ENCODE data around the gene ASIC2.

The ASIC2 gene

DNA sequence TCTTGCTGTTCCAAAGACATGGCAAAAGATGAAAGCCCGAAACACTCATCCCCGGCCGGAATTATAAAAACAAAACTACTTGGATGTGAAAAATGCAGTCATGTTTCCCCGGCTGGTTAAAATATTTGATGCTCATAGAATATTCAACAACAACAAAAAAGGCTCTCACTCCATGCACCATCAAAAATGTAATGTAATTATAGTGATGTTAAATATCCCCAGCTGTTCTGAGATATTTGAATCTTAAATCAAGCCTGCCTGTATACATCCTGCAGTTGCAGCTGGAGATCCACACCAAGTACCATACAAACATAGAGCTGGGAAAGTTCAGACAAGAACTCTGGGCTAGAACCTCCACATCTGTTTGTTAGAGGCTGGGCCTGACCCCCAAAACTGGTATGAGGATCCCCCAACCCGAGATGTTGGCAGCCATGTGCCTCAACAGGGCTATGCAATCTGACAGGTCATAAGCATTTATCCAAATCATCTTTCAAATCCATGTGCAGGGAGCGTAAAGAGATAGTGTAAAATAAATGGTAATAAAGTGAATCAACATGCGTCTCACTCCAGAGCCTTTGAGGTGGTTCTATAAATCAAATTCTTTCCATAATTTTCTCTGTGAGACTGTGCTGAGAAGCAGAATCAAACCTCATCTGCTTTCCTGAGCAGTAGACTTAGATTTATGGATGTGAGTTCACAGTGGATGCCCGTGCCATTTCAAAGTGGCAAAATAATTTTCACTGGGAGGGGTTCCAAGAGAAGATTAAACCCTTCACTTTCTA is 12.7 kb downstream of the ASIC2 start:
- Mint-ChIP-seq H3K27ac (no peak overlapping the region), H3K4me1 (ENCODE audit: low read depth in 2 of 2) (no peaks in the 10 kb centered on the region), H3K36me3 (ENCODE audit: insufficient read depth) (no peaks in the 10 kb centered on the region), H3K4me3 (no peak overlapping the region), H3K27me3 (peaks cover 42 to 56% of the 10 kb centered on the region in 2 donors), H3K9me3 (no peaks in the 10 kb centered on the region)
- DNase-seq (no peak), ATAC-seq (replicated peaks) (no peak)

GRCh38 chr17:33277436-33278100 is 15.5 kb downstream of the ASIC2 start:
- ATAC-seq (replicated peaks) = no peak
- no peaks in the 10 kb centered on the region for H3K9me3 Mint-ChIP-seq
- no peaks in the 10 kb centered on the region for H3K4me1 Mint-ChIP-seq (ENCODE audit: low read depth in 2 of 2)
- no peak for DNase-seq
- H3K27me3 Mint-ChIP-seq = peaks cover 40 to 55% of the 10 kb centered on the region in 2 donors
- H3K4me3 Mint-ChIP-seq = no peak overlapping the region
- no peaks in the 10 kb centered on the region for H3K36me3 Mint-ChIP-seq (ENCODE audit: insufficient read depth)
- no peak overlapping the region for H3K27ac Mint-ChIP-seq

DNA sequence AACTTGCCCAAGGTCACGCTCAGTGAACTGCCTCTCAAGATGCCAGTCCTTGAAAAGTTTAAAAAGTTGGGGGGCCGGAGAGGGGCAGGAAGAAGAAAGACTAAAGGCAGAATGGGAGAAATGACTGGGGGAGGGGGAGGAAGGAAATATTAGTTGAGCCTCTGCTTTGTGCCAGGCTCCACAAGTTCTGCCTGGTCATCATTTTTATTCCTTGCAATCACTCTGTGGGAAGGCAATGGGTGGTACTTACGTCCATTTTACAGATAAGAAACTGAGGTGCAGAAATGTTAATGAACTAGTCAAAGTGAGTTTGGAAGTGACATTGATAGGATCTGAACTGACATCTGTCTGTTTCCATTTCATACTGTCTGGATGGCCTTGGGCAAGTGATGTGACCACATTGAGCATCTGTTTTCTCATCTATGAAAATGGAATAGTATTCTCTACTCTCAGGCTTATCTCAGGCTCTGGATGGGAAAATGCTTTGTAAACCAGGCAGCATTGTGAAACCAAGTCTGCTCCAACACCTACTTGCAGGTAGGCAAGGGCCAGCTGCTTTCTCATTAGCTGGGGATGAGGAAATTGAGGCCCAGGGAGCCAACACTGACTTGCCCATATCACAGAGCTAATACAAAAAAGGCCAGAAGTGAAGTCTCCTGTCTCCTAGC is 19.2 kb downstream of the ASIC2 start:
- DNase-seq (no peak), ATAC-seq (replicated peaks) (no peak)
- Mint-ChIP-seq H3K27ac (no peak overlapping the region), H3K4me3 (no peak overlapping the region), H3K27me3 (peaks cover 16 to 33% of the 10 kb centered on the region in 2 donors), H3K9me3 (no peaks in the 10 kb centered on the region), H3K4me1 (ENCODE audit: low read depth in 2 of 2) (no peaks in the 10 kb centered on the region), H3K36me3 (ENCODE audit: insufficient read depth) (no peaks in the 10 kb centered on the region)

- no peaks in the 10 kb centered on the region for H3K9me3 Mint-ChIP-seq
- ATAC-seq (replicated peaks) = no peak
- peaks cover 10 to 27% of the 10 kb centered on the region in 2 donors for H3K27me3 Mint-ChIP-seq
- H3K4me1 Mint-ChIP-seq (ENCODE audit: low read depth in 2 of 2) = no peaks in the 10 kb centered on the region
- H3K27ac Mint-ChIP-seq = no peak overlapping the region
- no peak overlapping the region for H3K4me3 Mint-ChIP-seq
- no peaks in the 10 kb centered on the region for H3K36me3 Mint-ChIP-seq (ENCODE audit: insufficient read depth)
- no peak for DNase-seq
These were observed 19.8 kb downstream of the ASIC2 start for GRCh38 chr17:33273271-33273670.

GRCh38 chr17:33272438-33272837 is 20.7 kb downstream of the ASIC2 start:
- no peak overlapping the region for H3K27ac Mint-ChIP-seq
- DNase-seq (no peak), ATAC-seq (replicated peaks) (no peak)
- H3K9me3 Mint-ChIP-seq = no peaks in the 10 kb centered on the region
- H3K4me1 Mint-ChIP-seq (ENCODE audit: low read depth in 2 of 2) = no peaks in the 10 kb centered on the region
- H3K4me3 Mint-ChIP-seq = no peak overlapping the region
- H3K27me3 Mint-ChIP-seq = peaks cover 10 to 23% of the 10 kb centered on the region in 2 donors
- no peaks in the 10 kb centered on the region for H3K36me3 Mint-ChIP-seq (ENCODE audit: insufficient read depth)

DNA sequence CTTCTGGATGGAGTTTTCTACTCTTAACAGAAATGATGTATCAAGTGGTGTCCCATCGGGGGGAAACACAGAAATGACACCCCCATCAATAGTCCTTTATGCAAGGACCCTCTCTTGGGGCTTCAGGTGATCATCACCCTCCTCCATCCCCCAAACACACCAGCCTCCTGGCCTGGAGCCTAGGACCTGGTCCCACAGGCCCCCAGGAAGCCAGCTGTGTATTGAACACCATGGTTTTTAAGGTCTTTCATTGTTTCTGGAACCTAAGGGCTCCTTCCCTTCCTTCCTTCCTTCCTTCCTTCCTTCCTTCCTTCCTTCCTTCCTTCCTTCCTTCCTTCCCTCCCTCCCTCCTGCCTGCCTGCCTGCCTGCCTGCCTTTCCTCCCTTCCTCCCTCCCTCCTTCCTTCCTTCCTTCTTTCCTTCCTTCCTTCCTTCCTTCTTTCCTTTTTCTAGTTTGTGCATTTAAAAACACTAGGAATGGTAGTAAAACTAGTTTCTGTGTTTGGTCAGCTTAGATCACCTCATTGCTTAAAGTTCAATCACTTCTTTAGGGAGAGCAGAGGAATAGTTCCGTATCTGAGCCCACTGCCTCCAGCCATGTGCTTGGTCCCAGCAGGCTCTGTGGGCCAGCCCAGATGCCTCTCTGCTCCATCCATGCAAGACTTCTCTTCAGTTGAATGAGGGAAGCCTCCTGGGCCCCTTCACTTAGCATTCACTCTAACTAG is 23.6 kb downstream of the ASIC2 start:
- H3K4me3 Mint-ChIP-seq = no peak overlapping the region
- no peaks in the 10 kb centered on the region for H3K4me1 Mint-ChIP-seq (ENCODE audit: low read depth in 2 of 2)
- no peaks in the 10 kb centered on the region for H3K9me3 Mint-ChIP-seq
- ATAC-seq (replicated peaks) (no peak), DNase-seq (no peak)
- H3K27me3 Mint-ChIP-seq = peaks cover 7 to 18% of the 10 kb centered on the region in 2 donors
- no peaks in the 10 kb centered on the region for H3K36me3 Mint-ChIP-seq (ENCODE audit: insufficient read depth)
- no peak overlapping the region for H3K27ac Mint-ChIP-seq

DNA sequence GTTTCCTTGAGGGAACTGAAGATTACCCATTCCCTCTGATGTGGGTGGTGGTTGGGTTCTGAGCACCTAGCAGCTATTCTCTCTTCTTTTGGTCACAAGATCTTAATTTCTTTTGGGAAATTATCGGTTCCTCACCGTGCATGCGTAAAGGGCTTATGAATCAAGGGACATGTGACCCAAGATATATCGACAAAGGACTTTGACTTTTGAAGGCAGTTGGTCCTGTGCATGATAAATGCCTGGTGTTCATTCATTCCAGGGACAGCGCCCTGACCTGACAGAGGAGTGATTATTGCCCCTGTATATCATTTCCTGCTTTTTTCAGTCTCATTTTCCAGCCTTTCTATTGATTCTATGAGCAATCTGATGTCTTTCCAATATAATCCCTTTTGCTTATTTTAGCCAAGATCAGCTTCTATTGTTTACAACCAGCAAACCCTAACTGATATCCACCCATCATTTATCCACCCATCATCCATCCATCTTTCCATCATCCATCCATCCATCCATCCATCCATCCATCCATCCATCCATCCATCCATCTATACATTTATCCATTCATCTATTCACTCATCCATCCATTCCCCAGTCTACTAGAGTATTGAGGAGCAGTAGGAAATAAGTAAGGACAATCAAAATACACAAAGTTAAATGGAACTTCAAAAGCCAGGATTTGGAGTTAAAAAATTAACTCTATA is 25.1 kb downstream of the ASIC2 start:
- Mint-ChIP-seq H3K4me1 (ENCODE audit: low read depth in 2 of 2) (no peaks in the 10 kb centered on the region), H3K36me3 (ENCODE audit: insufficient read depth) (no peaks in the 10 kb centered on the region), H3K27ac (no peak overlapping the region), H3K9me3 (no peaks in the 10 kb centered on the region), H3K27me3 (peaks cover 7 to 19% of the 10 kb centered on the region in 2 donors), H3K4me3 (no peak overlapping the region)
- DNase-seq (no peak), ATAC-seq (replicated peaks) (no peak)

GRCh38 chr17:33267271-33267790 is 25.8 kb downstream of the ASIC2 start:
- ATAC-seq (replicated peaks) (no peak), DNase-seq (no peak)
- Mint-ChIP-seq H3K27ac (no peak overlapping the region), H3K4me3 (no peak overlapping the region), H3K27me3 (peaks cover 10 to 26% of the 10 kb centered on the region in 2 donors), H3K36me3 (ENCODE audit: insufficient read depth) (no peaks in the 10 kb centered on the region), H3K9me3 (no peaks in the 10 kb centered on the region), H3K4me1 (ENCODE audit: low read depth in 2 of 2) (no peaks in the 10 kb centered on the region)

DNA sequence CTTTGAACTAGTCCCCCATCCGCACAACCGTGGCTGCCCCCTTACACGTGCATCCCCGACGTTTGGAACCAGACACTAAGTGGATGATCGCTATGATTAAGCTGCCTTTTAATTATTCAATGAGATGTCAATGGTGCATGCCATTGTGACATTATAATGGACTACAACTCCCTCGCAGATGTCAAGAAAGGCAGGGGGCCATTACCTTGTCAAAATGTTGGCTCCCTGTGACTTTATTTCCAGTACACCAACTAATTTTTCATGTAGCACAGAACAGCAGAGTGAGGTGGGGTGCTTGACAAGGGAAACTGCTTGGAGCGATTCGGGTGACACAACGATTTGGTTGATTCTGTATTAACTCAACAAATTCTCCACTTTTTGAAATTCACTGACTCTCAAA is 26.5 kb downstream of the ASIC2 start:
- Mint-ChIP-seq H3K9me3 (no peaks in the 10 kb centered on the region), H3K27me3 (peaks cover 11 to 28% of the 10 kb centered on the region in 2 donors), H3K27ac (no peak overlapping the region), H3K4me3 (no peak overlapping the region), H3K4me1 (ENCODE audit: low read depth in 2 of 2) (no peaks in the 10 kb centered on the region), H3K36me3 (ENCODE audit: insufficient read depth) (no peaks in the 10 kb centered on the region)
- DNase-seq (no peak), ATAC-seq (replicated peaks) (no peak)

GRCh38 chr17:33266116-33266515 is 27.0 kb downstream of the ASIC2 start:
- no peak overlapping the region for H3K4me3 Mint-ChIP-seq
- no peaks in the 10 kb centered on the region for H3K9me3 Mint-ChIP-seq
- DNase-seq = no peak
- H3K4me1 Mint-ChIP-seq (ENCODE audit: low read depth in 2 of 2) = no peaks in the 10 kb centered on the region
- H3K27me3 Mint-ChIP-seq = peaks cover 11 to 32% of the 10 kb centered on the region in 2 donors
- no peak overlapping the region for H3K27ac Mint-ChIP-seq
- H3K36me3 Mint-ChIP-seq (ENCODE audit: insufficient read depth) = no peaks in the 10 kb centered on the region
- no peak for ATAC-seq (replicated peaks)

DNA sequence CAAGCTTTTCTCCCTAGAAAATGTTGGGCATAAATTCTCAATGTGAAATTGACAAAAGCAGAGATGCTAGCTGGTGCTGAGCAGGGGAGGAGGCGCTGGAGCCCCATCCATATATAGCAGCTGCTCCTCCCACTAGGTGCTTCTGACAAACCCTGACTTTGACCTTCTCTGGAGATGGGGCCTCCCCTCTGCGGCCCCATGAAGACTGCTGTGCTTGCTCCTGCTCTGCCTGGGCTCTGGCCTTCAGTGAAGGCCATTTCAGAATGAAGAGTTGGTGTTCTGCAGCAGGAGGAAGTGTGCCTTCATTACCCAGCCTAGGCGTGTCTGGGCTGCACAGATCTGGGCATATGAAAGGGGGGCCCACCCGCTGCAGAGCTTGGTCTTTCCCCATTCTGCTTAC is 29.7 kb downstream of the ASIC2 start:
- ATAC-seq (replicated peaks) (no peak), DNase-seq (no peak)
- Mint-ChIP-seq H3K27me3 (peaks cover 26 to 59% of the 10 kb centered on the region in 2 donors), H3K27ac (no peak overlapping the region), H3K9me3 (no peaks in the 10 kb centered on the region), H3K36me3 (ENCODE audit: insufficient read depth) (no peaks in the 10 kb centered on the region), H3K4me1 (ENCODE audit: low read depth in 2 of 2) (no peaks in the 10 kb centered on the region), H3K4me3 (no peak overlapping the region)

DNA sequence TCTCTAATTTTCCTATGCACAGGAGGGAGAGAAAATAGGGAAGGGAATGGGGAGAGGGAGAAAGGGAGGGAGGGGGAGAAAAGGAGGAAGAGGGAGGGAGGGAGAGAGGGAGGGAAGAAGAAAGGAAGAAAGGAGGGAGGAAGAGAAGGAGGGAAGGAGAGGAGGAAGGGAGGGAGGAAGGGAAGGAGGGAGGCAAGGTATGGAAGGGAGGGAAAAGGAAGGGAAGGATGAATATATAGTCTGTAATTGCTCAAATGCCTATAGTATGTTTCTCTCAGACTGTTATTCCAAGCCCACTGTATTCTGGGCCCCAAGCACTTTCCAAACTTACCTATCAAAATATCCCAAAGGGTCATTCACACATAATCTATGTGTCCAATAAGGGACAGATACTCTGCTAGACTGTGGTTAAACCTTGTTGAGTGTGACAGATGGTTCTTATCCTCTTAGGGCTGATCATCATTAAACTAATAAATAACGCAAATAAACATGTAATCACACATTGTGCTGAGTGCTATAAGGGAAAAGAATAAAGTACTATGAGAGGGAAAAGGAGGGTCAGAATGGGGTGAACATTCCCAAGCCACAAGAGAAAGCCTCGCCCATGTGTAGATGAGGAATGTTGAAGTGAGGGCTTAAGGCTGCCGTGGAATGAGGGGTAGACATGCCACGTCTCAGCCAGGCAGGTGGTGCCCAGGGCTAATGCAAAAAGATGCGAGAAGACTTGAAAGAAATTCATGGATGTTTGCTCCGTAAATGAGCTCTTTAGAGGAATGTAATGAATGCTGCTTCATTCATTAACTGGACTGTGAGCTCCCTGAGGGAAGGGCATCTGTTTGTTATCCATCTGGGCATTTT is 30.6 kb downstream of the ASIC2 start:
- no peaks in the 10 kb centered on the region for H3K36me3 Mint-ChIP-seq (ENCODE audit: insufficient read depth)
- no peak for DNase-seq
- ATAC-seq (replicated peaks) = no peak
- H3K9me3 Mint-ChIP-seq = no peaks in the 10 kb centered on the region
- H3K4me1 Mint-ChIP-seq (ENCODE audit: low read depth in 2 of 2) = no peaks in the 10 kb centered on the region
- H3K27me3 Mint-ChIP-seq = peaks cover 32 to 65% of the 10 kb centered on the region in 2 donors
- H3K4me3 Mint-ChIP-seq = no peak overlapping the region
- H3K27ac Mint-ChIP-seq = no peak overlapping the region
